HepG2 (cell line): ENCODE results near the gene RIPOR1. TPM values are rescaled to one million over a fixed set of nuclear protein-coding genes. Genes with fewer than 3 reads are reported as not detected.
A peak's percentile ranks its signal among the peaks of the same experiment; 100 is the strongest.

Experiments used
- HIC2 ChIP-seq: sonication (generic); formaldehyde crosslinking; IDR thresholded peaks from 2 replicates; pipeline ENCODE4 v1.9.0; 2022; ENCODE audit warnings: low read depth, missing genetic modification reagents
- KDM3A ChIP-seq: IDR thresholded peaks from 2 replicates; pipeline ENCODE4 v1.6.1; 2018; ENCODE audit warnings: low read depth, missing compliant biosample characterization
- KDM5A ChIP-seq: fragments of 200-600 bp; sonication (generic); IDR thresholded peaks from 2 replicates; pipeline ENCODE4 v1.7.0; 2018; ENCODE audit warnings: antibody characterized with exemption, mild to moderate bottlenecking, low read length, borderline replicate concordance
- MIER3 ChIP-seq: IDR thresholded peaks from 2 replicates; pipeline ENCODE4 v1.6.1; 2016; ENCODE audit warnings: missing compliant biosample characterization, borderline replicate concordance
- TBP ChIP-seq: sonication (generic); formaldehyde crosslinking; IDR thresholded peaks from 2 replicates; pipeline ENCODE4 v1.5.0; 2020; ENCODE audit warnings: missing genetic modification reagents
- ZNF142 ChIP-seq: sonication (generic); formaldehyde crosslinking; IDR thresholded peaks from 2 replicates; pipeline ENCODE4 v1.4.0; 2020; ENCODE audit warnings: missing genetic modification reagents
- ZNF205 ChIP-seq: IDR thresholded peaks from 2 replicates; pipeline ENCODE4 v1.6.1; 2018; ENCODE audit warnings: missing biosample characterization, missing genetic modification reagents
- ZNF792 ChIP-seq: IDR thresholded peaks from 2 replicates; pipeline ENCODE4 v1.6.1; 2016
- polyA plus RNA-seq, 8 experiments: library from polyadenylated mRNA; depleted of rRNA in 3 of 8; stranded (reverse) in 7 of 8; unstranded in 1 of 8; fragments of >200 nt; fragmentation: Illumina TruSeq in 4 of 8; extraction: Trizol in 4 of 8; gene quantifications; 2 replicates each; pipeline versions ENCODE4 v1.2.1 to v1.2.3, GENCODE V29; 2011 to 2016; ENCODE audit warnings: low read depth in 4 of 8, missing spikeins in 1 of 8, mixed read lengths in 1 of 8; ENCODE audit not compliant: insufficient read depth in 1 of 8
- total RNA-seq, 5 experiments: library from RNA; depleted of rRNA; stranded (reverse); fragments of >200 nt; fragmentation: Illumina TruSeq; extraction: Trizol; gene quantifications; 2 replicates each; pipeline ENCODE4 v1.2.3, GENCODE V29; 2016; ENCODE audit warnings: low read depth in 1 of 5

RIPOR1 gene
- total and polyA plus RNA-seq, 2 of the 13 experiments (the other 11 are each of a cell fraction or from before 2014, with no cell fraction given), result 4.6 to 8.1 TPM

GRCh38 chr16:67514382-67514828, 14.2 kb upstream of the RIPOR1 start (continued):
- TF ChIP-seq KDM5A, result no peak
- no peak for TF ChIP-seq ZNF142 (CRISPR knock-in tag)
- 0 out of 2 replicates have a peak, but pooled peaks have one; percentile 17 for TF ChIP-seq MIER3
- TF ChIP-seq ZNF792 (CRISPR knock-in tag), result no peak
- TF ChIP-seq ZNF205 (CRISPR knock-in tag), result no peak
- no peak for TF ChIP-seq KDM3A (CRISPR knock-in tag)
- TF ChIP-seq TBP, result 0 out of 2 replicates have a peak, but pooled peaks have one; percentile 16
- TF ChIP-seq HIC2, result no peak
